Measurements from ENCODE around the gene CTAGE1.

Gene CTAGE1

DNA sequence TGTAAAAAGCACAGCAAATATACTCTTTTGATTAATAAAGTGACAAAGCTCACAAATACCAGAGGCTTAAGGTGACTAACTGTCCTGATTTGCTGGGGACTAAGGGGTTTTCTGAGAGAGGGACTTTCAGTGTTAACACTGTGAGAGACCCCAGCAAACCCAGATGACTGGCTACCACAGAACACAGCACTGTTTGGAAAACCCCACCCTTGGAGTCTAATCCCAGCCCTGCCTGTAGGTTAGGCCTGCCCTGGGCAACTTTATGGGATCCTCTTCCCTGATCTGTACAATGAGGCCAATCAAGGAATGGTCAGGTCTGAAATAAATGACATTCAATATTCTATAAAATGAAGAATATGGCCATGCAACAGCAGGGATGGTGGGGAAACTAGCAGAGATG is 30.5 kb upstream of the CTAGE1 start:
- Histone ChIP-seq H2AFZ (ENCODE audit: low read length) (no peak overlapping the region), H3K9ac (ENCODE audit: low read depth, low read length, poor library complexity, severe bottlenecking) (no peak overlapping the region), H3K4me2 (ENCODE audit: low read depth, low read length, poor library complexity, severe bottlenecking) (no peak overlapping the region), H3K36me3 (ENCODE audit: insufficient read depth, low read length) (no peaks in the 10 kb centered on the region), H3K9me3 (ENCODE audit: insufficient read depth, low read depth, low read length) (peaks cover 5% of the 10 kb centered on the region; the same call in 1 of the 2 replicates), H4K20me1 (ENCODE audit: insufficient read depth, low read length, poor library complexity, severe bottlenecking) (no peaks in the 10 kb centered on the region), H3K9me2 (replicated peaks; ENCODE audit: low read depth, low read length) (no peaks in the 10 kb centered on the region), H3K4me1 (ENCODE audit: insufficient read depth, low read length, poor library complexity, severe bottlenecking) (no peaks in the 10 kb centered on the region), H3K79me2 (ENCODE audit: insufficient read depth, low read length) (no peaks in the 10 kb centered on the region), H3K4me3 (ENCODE audit: low read length, poor library complexity, severe bottlenecking) (no peak overlapping the region), H3F3A (ENCODE audit: low read depth) (no peaks in the 10 kb centered on the region), H3K27me3 (ENCODE audit: insufficient read depth, low read length, poor library complexity, severe bottlenecking) (no peaks in the 10 kb centered on the region)
- TF ChIP-seq, protein P1, sequence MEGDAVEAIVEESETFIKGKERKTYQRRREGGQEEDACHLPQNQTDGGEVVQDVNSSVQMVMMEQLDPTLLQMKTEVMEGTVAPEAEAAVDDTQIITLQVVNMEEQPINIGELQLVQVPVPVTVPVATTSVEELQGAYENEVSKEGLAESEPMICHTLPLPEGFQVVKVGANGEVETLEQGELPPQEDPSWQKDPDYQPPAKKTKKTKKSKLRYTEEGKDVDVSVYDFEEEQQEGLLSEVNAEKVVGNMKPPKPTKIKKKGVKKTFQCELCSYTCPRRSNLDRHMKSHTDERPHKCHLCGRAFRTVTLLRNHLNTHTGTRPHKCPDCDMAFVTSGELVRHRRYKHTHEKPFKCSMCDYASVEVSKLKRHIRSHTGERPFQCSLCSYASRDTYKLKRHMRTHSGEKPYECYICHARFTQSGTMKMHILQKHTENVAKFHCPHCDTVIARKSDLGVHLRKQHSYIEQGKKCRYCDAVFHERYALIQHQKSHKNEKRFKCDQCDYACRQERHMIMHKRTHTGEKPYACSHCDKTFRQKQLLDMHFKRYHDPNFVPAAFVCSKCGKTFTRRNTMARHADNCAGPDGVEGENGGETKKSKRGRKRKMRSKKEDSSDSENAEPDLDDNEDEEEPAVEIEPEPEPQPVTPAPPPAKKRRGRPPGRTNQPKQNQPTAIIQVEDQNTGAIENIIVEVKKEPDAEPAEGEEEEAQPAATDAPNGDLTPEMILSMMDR (conservative IDR thresholded peaks at IDR 0.05; ENCODE audit: low read length): no peak
- TF ChIP-seq EZH2phosphoT487 (IDR thresholded peaks at IDR 0.05; ENCODE audit: borderline replicate concordance): no peak

DNA sequence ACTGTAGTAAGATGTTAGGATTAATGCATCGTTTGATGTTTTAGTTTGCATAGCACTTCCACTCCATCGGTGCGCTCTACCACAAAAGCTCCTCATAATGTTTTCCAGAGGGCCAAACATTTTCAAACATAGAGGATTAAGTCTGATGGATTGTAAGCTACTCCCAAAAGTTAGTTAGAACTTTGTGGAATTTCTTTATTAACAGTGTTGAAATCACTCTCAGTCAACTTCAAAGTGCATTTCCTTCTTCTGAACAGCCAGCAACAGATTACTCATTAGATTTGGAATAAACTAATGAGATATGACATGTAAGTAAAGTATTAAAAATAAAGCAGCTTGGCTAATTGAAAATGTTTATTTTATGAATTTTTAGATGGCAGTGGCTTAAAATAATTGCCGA is 30.1 kb upstream of the CTAGE1 start:
- H4K20me1 ChIP-seq (ENCODE audit: insufficient read depth, low read length, poor library complexity, severe bottlenecking): no peaks in the 10 kb centered on the region
- no peaks in the 10 kb centered on the region for H3F3A ChIP-seq (ENCODE audit: low read depth)
- no peak overlapping the region for H3K4me3 ChIP-seq (ENCODE audit: low read length, poor library complexity, severe bottlenecking)
- no peaks in the 10 kb centered on the region for H3K9me2 ChIP-seq (replicated peaks; ENCODE audit: low read depth, low read length)
- no peaks in the 10 kb centered on the region for H3K4me1 ChIP-seq (ENCODE audit: insufficient read depth, low read length, poor library complexity, severe bottlenecking)
- H3K4me2 ChIP-seq (ENCODE audit: low read depth, low read length, poor library complexity, severe bottlenecking): no peak overlapping the region
- no peak overlapping the region for H2AFZ ChIP-seq (ENCODE audit: low read length)
- no peaks in the 10 kb centered on the region for H3K79me2 ChIP-seq (ENCODE audit: insufficient read depth, low read length)
- TF ChIP-seq EZH2phosphoT487 (IDR thresholded peaks at IDR 0.05; ENCODE audit: borderline replicate concordance): no peak
- TF ChIP-seq, protein P1 (conservative IDR thresholded peaks at IDR 0.05; ENCODE audit: low read length): no peak
- H3K36me3 ChIP-seq (ENCODE audit: insufficient read depth, low read length): no peaks in the 10 kb centered on the region
- no peak overlapping the region for H3K9ac ChIP-seq (ENCODE audit: low read depth, low read length, poor library complexity, severe bottlenecking)
- peaks cover 5% of the 10 kb centered on the region; the same call in 1 of the 2 replicates for H3K9me3 ChIP-seq (ENCODE audit: insufficient read depth, low read depth, low read length)
- no peaks in the 10 kb centered on the region for H3K27me3 ChIP-seq (ENCODE audit: insufficient read depth, low read length, poor library complexity, severe bottlenecking)

DNA sequence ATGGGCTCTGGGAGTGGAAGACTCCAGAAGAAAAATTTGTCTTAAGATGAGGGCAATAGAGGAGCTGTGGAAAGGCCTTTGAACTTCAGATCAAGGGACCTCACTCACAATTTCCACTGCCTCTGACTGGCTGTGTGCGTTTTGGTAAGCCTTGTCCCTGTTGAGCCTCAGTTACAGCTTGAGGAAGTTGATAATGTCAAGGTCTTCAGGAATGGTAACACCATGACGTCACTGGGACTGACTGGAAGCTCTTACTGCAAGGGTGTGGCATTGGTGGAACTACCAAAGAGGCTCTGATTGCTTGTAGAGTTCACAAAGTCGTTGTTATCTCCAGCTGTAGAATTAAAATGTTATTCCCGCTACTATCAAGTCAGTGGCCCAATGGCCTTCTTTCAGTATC is 29.2 kb upstream of the CTAGE1 start:
- TF ChIP-seq, protein P1 (conservative IDR thresholded peaks at IDR 0.05; ENCODE audit: low read length): no peak
- TF ChIP-seq EZH2phosphoT487 (IDR thresholded peaks at IDR 0.05; ENCODE audit: borderline replicate concordance): no peak
- Histone ChIP-seq H3K79me2 (ENCODE audit: insufficient read depth, low read length) (no peaks in the 10 kb centered on the region), H3K36me3 (ENCODE audit: insufficient read depth, low read length) (no peaks in the 10 kb centered on the region), H3K4me1 (ENCODE audit: insufficient read depth, low read length, poor library complexity, severe bottlenecking) (no peaks in the 10 kb centered on the region), H2AFZ (ENCODE audit: low read length) (no peak overlapping the region), H3F3A (ENCODE audit: low read depth) (no peaks in the 10 kb centered on the region), H3K4me3 (ENCODE audit: low read length, poor library complexity, severe bottlenecking) (no peak overlapping the region), H3K9me2 (replicated peaks; ENCODE audit: low read depth, low read length) (no peaks in the 10 kb centered on the region), H3K9ac (ENCODE audit: low read depth, low read length, poor library complexity, severe bottlenecking) (no peak overlapping the region), H4K20me1 (ENCODE audit: insufficient read depth, low read length, poor library complexity, severe bottlenecking) (no peaks in the 10 kb centered on the region), H3K27me3 (ENCODE audit: insufficient read depth, low read length, poor library complexity, severe bottlenecking) (no peaks in the 10 kb centered on the region), H3K4me2 (ENCODE audit: low read depth, low read length, poor library complexity, severe bottlenecking) (no peak overlapping the region), H3K9me3 (ENCODE audit: insufficient read depth, low read depth, low read length) (peaks cover 5% of the 10 kb centered on the region; the same call in 1 of the 2 replicates)
